HUDEP-2 (cell line): Measurements from ENCODE around the gene FARSB.

ENCODE experiments used
- DNase-seq, 76 experiments: peaks; one replicate each; lab custom pipeline; 2025; ENCODE audit not compliant: unreplicated experiment in 76 of 76; lab: John Stamatoyannopoulos, UW

The FARSB gene

DNA sequence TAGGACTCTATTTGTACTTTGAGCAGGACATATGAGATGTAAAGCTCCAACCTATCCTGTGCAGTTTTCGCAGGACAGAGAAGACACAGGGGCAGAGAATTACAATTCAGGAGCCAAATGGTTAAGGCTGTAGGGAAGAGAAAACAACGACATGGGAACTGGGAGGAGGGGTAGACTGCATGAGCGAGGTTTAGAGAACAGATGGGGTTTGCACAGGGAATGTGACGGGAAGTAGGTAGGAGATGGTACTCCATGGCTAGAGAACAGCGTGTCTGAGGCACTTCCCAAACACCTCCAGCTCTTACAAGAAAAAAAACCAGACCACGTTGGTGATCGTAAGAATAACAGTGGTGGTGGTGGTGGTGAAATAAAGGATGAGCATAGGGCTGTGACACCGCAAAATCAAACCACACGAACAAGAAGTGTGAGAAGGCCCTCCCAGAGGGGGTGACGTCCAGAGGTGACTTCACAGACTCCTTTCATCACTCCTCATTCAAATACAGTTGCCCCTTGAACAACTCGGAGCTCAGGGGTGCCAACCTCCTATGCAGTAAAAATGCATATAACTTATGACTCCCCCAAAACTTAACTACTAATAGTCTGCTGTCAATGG is 92.7 kb downstream of the FARSB start:
- no peak for DNase-seq

DNA sequence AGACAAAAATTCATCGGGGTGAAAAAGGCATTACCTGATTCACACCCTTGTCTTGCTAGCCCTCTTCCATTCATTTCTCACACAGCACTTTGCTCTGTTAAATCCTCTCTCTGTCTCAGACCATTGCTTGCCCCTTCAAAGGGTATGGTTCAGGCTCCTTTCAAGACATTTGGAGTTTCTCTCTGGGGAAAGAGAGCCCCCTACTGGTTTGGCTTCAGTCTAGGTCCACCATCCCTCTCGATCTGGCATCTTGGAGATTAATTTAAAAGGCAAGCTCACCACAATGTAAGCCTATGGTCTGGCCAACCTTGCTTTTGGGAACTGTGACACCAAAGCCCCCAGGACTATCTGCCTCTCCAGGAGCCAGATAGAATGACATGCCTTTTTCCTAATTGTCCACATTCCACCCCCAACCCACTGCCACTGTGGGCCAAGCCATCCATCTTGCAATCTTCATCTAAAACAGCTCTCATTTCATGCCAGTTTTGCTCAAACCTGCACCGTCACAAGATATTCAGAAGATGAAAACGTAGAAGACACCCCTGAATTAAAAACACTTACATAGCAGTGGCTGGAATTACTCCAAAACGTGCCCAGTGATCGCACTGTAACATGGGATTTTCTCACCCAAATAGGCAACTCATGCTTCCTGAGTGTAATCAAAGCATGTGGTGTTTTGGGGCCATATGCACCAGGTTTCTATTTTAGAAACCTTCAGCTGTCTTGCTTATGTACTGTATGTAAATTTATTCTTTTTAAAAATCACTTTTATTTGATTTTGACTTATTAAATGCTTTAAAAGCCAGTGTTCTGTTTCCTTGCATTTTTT is 93.9 kb downstream of the FARSB start:
- DNase-seq = peak in 32 of 76 experiments; percentile 3 to 57 (median 20)

DNA sequence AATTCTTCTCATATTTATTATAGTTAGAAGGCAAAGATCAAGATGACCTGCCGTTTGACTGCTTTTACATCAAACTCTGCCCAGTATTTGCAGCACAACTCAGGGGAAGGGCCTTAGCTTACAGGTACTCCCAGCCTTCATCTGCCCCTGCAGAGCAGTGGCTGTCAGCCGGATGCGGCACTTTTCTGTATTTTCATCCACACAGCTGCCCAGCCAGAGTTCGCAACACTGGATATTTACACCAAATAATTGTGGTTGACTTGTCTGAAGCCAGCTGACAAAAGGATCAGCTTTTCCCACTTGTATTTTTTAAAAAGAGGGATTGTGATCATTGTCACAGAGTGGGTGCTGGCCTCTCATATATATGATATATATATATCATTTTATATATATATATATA is 94.7 kb downstream of the FARSB start:
- DNase-seq = no peak

DNA sequence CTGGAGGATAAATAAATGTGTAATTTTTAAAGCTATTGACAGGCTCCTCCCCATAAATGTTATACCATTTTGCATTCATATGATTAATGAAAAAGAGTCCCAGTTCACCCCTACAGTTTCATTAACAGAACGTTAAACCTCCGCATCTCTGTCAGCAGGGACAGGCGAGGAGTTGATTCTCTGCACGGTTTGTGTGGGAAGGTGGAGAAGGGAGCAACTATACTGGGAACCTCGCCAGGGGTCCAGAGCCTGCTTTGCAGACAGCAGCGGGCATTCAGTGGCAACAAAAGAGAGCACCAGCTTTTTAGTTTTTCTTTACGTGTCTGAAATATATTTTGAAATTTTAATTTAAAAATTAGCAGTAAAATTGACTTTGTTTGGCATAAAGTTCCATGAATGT is 101.4 kb downstream of the FARSB start:
- DNase-seq = no peak

DNA sequence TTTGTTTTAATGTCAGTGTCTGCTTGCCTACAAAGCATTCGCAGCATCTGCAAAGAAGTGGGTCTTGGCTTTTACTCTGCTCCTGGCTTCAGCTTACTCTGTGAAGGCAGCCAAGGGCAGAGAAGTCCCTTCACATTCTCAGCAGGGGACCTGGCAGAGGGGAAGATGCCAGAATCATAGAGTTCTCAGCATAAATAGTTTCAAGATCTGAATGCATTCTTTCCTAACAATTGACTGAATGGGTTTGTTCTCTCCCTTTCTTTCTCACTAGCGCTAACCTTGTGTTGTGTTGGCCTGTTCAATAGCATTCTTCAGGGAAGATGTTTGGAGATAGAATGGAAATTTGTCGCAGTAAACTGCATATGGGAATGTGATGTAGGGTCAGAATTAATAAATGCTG is 106.9 kb downstream of the FARSB start:
- DNase-seq = no peak

DNA sequence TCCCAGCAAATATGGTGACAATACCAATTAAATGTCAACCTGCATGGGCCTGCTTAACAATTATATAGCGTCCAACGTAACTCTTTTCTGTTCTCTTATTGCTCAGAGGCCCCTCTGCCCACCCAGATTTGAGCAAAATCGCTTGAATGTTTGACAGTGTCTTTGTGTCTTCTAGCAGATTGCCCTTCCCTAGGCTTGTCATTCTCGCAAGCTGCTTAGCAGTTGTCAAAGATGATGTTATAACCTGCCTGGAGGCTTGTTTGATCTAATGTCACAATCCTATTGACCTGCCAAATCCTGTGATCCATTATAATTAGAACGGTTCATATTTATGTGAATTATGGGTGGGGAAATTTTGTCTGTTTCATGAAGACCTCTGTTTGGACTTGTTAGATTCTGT is 108.8 kb downstream of the FARSB start:
- DNase-seq = no peak

DNA sequence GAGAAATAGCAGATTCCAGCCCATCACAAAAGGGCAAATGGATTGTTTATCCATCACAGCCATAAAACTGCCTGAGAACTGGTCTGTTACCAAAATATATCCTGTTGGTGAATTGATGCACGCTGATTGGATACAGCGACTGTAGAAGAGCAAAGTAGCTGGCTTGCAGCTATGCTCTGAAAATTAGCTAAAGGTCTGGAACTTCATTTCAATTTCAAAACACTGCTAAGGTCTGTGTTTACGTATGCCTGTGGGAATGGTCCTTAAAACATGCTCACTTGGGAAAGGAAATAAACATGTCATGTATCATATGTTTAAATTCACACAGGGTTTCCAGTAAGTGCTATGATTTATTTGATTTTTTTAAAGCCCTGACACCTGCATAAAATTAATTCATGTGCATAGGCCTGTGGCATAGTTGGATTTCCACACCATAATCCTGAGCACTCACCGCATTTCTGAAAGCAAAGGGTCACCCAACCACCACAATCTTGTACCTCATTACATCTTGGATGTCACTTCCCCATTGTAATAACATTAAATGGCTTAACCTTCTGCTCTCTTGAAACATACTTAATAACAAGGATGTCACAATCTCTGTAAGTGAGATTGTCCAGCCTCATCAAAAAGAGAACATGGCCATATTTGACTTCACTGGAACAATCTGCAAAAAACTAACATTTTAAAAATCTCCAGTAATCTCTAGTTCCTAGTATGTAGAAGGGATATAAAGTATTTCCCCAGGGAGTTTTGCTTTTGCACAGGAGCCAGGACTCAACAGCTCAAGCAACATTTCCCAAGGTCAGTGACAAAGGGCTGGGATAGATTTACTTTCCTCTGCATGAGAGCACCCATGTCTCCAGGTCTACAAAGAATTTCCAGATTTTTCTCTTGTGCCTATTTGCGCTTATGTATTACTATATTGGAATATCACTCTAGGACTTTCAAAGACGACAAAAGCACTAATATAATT is 109.8 kb downstream of the FARSB start:
- DNase-seq = no peak

DNA sequence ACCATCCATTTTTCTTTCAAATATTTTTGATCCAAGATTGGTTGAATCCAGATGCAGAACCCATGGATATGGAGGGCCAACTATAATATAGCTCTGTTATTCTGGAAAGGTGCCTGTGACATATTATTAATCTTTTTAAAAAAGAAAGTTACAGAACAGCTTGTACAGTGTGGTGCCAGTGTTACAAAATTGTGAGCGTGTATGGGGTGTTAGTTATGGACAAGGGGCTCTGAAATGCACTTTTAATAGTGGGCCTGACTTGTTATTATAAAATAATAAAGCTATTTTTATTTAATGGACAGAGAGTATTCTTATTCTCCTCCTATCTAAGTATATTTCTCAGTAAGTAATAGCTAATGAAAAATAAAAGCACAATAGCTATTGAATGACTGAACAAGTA is 111.2 kb downstream of the FARSB start:
- no peak for DNase-seq

DNA sequence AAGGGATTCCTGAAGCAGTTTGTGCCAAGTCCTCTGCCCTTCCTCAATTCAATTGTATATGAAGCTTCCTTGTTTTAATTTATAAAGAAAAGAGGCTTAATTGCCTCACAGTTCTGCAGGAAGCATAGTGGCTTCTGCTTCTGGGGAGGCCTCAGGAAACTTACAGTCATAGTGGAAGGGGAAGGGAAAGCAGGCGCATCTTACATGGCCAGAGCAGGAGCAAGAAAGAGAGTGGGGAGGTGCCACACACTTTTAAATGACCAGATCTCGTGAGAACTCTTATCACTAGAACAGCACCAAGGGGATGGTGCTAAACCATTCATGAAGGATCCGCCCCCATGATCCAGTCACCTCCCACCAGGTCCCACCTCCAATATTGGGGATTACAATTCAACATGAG is 117.4 kb downstream of the FARSB start:
- DNase-seq = no peak

DNA sequence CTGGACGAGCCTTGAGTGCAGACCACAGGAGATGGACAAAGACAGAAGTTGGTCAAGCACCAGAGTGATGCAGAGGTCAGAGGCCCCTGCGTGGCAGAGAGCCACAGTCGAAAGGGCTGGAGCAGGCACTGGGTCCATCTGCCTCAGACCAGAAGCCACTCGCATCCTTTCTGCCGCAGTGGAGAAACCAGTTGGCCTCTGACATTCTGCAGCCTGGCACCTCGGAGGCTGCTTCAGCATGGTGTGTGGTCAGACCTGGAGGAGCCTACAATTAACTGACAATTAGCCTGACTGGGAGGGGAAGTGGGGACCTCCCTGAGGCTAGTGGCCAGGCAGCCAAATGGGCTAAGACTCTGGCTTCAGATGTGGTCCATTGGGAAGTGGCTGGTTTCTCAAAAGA is 120.4 kb downstream of the FARSB start:
- no peak for DNase-seq

DNA sequence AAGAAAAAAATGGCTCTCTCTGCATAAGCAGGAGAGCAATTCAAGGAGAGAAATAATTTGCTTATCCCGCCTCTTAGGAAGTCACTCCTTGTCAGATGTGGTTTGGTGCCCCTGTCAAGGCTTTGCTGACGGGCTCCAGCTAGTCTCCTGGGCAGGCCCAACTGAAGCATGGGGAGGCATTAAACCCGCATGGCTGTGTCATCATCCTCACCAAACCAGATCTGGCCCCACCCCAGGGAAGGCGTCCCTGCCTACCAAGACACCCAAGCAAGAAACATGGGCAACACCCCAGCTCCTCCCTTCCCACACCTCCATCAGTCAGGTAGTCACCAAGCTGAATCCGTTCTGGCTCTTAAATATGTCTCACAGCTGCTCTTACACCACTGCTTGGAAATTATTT is 123.6 kb downstream of the FARSB start:
- no peak for DNase-seq

DNA sequence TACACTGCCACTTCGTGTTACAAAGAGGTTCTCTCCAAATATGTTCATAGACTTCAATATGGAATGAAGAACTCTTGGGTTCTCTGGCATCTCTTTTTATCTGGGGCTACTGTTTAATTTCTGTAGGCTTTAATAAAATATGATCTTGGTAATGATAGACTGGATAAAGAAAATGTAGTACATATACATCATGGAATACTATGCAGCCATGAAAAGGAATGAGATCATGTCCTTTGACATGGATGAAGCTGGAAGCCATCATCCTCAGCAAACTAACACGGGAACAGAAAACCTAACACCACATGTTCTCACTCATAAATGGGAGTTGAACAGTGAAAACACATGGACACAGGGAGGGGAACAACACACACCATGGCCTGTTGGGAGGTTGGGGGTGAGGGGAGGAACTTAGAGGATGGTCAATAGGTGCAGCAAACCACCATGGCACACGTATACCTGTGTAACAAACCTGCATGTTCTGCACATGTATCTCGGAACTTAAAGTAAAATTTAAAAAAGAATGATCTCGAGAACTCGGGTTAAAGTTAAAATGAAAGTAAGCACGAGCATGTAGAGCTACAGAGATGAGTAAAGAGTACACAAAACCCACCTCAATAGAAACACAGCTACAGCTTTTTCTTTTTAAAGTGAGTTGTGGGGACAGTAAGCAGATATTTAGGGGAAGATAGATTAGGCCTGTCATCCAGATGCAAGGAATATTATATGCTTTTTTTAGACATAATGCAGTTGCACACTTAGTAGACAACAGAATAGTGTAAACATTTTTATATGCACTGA is 129.2 kb downstream of the FARSB start:
- no peak for DNase-seq

DNA sequence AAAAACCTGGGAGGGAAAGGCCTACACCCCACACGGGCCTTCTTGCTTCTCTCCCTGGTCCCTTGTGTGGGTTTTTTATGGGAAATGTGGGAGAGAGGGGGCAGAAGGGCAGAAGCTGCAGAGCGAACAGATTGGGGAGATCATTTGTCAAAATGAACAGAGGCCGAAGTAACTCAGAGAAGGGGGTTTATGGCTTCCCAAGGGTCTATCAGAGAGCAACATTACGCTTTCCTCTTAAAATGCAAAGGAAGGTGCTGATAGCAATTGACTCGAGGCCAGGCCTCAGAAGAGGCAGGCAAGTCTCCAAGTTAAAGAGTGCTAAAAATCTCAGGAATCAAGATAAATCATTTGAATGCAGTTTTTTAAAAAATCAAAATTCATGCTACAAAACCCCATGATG is 130.1 kb downstream of the FARSB start:
- no peak for DNase-seq

DNA sequence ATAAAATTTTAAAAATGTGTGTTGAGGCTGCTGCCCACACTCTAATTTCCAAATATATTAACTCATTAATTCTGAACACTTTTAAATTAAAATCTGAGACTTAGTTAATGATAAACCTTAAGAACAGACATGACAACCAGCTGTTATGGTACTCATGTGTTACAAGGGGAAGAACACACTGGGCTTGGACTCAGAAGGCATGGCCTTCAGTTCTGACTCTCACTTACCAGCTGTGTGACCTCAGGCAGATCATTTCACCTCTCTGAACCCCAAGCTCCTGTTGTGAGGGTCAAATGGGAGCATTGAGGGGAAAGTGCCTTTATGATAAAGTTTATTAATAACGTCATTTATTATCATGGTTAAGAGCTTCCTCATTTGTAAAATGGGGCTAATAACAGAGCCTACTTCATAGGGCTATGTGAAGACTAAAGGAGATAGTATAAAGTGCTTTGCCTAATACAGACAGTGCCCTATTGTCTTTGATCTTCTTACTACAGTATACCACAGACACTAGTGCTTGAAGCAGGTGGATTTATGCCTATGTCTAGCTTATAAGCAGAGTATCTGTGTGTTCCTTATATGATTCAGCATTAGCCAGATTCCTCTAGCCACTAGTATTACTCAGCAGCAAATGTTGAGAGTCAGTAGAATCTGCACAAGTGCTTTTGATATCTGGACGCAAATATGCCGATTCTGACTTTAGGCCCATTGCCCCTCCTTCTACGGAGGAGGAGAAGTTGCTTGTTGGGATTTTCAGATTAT is 131.9 kb downstream of the FARSB start:
- DNase-seq = no peak

DNA sequence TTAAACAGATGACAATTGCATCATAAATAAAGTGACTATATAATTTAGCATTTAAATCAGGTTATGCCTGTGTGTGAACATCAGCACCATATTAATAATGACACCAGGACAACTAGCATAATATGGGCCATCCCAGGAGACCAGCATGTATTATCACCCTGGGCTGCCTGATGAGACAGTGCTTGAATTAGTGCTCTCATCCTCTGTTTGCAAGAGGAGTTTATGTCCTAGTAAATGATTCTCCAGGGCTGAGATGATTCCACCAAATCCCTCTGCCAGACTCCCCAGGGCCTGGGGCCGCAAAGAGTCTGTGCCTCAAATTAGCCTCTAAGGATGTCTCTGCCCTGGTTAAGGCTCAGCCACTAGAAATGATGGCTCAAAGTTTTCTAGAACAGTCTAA is 133.8 kb downstream of the FARSB start:
- no peak for DNase-seq

DNA sequence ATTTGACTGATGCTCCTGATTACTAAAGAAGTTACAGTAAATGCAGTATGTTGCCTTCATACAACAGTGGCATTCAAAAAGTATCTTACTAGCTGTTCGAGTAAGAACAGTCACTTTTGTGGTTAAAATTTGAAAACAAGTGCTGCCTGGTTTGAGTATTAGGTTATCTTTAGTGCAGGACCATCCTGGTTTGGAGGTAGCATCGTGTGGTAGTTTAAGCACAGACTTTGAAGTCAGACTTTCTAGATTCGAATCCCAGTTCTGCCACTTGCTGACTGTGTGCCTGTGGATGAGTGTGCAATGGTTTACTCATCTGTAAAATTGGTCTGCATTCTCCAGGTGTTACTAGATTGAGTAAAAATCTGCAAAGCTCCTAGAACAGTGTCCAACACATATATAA is 134.8 kb downstream of the FARSB start:
- DNase-seq = no peak
